GM19324 (cell line): ENCODE results near the gene BMPER.

Experiments used
- ATAC-seq: cut with Tn5 transposase; IDR thresholded peaks from one replicate; pipeline ENCODE4 v1.9.1; 2021; ENCODE audit warnings: mild to moderate bottlenecking, moderate library complexity; ENCODE audit not compliant: unreplicated experiment, low FRiP score

Gene BMPER

DNA sequence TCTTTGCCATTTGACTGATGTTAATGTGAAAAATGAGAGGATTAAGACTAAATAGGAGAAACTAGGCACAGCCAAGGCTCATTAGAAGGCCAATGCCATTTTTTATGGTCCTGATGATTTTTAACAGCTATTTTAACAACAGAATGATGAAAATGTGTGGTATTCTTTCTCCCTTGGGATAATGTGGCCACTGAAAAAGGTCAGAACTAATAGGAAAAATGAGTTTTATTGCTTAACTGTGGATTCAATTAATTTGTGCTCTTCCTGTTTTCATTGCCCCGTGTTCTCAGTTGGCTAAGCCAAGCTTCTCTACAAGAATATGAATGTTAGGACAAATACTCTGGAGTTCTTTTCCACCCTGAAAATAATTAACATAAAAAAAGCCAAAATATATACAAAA lies 56.6 kb downstream of the BMPER start:
- no peak for ATAC-seq

DNA sequence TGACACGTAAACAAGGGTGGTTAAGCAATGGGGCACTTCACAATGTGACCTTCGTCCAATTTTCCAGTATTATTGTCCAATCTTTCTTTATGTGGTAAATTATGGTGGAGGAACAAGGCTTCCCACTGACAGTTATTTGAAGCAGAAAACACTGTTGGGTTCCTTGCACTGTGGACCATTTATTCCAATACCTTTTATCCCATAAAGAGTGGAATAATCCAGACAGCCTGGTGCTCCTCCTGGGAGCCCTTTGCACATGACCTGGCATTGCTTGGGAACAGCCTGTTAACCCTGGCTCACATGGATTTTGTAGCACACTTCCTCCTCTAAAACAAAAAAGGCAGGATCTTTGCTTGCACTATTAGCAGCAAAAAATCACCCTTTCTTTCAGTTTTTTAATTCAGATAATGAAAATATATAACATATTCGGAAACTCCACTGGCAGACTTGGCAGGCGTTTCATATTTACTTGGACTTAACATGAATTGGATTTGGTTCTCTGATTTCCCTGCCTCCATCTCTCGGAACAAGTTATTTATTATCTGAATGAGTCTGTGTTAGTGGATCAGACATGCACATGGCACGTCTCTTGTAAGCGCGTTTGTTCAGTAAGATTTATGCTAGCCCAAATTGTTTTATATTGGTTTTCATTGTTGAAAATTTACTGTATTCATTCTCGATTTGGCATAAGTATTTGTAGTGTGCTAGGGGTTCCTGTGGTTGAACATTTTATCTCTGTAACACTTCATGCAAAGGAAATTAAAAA lies 59.3 kb downstream of the BMPER start:
- no peak for ATAC-seq

DNA sequence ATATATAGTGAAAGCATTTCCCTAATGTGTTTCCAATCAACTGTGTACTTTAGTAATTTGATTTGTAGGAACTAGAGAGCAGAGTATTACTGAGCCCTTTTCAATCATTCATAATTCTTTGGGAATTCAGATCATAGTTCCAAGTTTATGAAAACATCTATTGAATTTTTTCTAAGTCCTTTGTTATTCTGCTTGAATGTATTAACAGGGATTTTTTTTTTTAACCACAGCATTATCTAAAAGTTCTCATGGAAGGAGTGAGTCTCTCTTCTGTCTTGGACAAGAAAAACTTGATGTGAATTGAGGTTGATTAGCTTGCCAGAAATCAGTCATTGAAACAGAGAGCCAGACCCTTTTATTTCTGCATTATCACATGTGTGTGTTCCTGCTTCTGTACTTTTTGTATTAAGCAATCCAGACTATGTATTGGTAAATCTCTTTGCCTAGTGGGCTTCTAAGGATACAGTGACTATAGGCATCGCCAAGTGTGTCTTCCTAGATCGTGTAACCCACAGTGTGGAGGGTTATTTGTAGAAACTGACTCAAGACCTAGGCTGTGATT lies 59.9 kb downstream of the BMPER start:
- ATAC-seq: no peak

DNA sequence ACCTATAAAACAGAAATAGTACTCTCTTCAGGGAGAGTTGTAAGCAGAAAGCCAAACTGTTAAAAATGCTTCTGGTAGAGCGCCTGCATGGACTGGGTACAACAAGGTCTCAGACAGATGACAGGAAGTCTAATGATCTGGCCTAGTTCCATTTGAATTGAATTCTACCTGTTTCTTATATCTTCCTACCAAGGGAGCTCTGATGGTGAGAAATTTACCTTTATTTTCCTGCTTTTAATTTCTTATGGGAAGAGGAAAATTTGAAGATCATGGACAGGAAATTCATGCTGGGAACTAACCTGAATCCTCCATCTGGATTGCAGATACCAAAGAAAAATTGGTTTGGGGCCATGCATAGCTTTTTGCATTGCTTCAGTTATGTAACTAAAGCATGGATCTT lies 63.3 kb downstream of the BMPER start:
- ATAC-seq: no peak

DNA sequence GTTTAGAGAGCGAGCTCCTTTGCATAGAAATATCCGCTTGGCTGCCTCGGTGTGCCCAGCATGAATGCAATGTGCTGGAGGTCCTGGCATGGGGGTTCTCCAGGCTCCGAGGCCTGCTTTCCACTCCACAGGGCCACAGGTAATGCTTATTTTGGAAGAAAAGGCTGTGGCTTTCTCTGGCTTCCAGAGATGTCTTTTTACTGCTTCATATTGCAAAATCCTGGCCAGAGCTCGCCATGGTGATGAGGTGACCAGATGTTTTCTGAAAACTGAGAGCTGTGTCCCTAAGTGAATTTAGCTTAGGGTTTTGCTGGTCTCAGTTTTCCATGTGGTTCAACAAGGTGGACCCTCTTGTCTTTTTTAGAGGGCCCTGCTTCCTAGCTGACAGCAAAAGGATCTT lies 65.2 kb downstream of the BMPER start:
- ATAC-seq: no peak

DNA sequence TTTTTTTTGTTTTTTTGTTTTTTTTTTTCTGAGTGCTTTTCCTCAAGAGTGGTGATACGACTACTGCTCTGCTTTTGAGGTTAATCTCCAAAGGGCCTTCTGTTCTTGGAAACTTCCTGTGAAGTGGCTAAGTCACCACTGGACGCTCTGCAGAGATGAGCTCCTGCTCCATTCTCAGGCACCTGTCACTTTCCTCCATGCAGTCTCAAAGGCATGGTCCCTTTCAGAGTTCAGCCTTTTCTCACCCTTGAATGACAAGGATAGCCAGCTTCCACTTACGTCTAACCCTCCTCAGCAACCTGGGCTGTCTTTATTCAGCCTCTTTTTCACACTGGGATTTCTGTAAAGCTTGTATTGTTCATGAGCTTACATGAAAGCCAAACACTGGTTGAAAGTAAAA lies 65.8 kb downstream of the BMPER start:
- ATAC-seq: no peak

DNA sequence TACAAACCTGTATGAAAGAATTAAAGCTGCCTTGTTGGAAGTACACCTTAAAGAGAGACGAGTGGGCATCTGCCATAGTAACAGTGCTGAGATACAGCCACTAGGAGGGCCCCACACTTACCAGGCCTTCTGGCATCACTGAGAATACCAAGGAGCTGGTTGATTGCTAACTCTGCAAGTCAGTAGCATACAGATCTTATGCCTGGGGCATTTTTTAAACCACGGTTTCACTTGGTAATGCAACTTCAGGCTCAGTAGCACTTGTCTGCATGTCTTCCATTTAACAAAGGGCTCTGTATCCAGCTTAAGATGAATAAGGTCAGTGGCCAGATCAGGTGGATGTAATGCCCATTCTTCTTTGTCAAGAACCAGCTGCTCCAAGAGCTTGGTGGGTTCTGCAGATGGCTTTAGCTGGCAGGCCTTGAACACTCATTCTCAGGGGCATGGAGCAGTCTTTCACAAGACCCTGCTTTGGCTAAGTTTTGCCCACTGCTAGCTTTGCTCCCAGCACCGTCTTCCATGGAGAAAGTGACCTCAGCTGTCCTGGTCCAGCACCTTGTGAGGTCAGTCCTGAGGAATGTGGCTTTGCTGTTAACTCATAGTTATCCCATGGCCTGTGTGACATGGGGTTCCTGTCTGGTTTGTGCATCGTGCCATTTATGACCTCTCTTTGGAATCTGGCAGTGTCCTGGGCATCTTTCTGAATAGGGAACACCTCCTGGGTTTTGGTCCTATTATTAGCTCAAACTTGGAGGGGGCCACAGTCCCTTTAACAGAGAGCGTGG lies 68.1 kb downstream of the BMPER start:
- ATAC-seq: no peak

DNA sequence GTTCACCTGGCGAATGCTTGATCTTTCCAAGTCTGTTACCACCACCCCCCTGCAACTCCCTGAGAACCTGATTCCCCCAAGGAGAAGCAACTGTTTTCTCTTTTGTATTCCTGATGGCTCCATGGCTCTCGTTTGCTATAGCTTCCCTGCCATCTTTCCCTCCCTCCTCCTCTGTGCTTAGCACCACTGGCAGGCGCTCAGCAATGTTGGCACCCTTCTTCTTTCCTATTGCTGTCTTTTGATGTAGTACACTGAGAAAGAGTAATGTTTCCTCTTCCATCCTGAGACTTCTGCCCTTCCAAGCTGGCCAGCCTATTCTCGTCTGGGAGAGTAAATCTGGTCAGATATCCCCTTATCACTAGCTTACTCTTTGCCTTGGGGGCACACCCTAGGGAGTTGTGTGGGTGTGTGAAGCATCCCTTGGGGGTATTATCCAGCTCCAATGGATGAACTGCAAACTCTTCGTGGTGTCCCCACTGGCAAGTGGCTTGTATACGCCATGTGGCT lies 74.0 kb downstream of the BMPER start:
- no peak for ATAC-seq

DNA sequence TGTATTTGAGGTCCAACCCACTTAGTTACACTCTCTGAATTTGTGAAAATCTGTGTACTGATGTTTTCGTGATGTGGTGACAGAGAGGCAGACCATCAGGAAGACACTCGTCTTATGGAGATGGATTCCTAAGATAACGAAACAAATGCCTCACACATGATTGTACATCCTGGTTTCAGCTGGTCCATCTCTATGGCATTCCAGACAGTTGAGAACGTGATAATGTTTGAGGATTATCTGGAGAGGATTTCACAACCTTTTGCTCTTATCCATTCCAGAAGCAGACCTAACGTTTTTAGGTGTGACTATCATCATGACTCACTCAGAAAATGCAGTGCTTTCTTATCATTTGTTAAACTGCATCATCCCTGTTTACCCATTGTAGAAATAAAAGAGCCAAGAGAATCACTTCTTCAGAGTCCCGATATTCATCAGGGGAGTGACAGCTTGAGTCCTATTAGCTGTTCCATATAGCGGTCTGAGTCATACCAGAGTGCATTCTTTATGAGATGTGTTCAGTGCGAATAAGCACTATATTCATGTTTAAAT lies 74.5 kb downstream of the BMPER start:
- ATAC-seq: no peak

DNA sequence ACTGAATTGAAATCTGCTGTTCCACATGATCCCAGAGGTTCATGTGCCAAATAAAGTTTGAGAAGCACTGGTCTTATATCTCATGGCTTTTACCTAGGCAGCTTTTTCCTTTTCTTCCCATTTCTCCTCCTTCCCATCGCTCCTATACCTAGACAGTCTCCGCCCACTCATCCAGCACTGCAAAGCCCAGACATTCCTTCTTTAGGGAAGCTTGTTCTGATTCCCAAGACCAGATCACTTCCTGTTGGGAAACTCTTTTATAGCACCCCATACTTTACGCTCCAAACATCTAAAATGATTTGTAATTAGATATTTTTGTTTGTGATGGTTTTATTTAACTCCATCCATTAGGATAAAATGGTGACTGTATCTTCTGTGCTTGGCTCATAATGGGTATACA lies 75.9 kb downstream of the BMPER start:
- no peak for ATAC-seq

DNA sequence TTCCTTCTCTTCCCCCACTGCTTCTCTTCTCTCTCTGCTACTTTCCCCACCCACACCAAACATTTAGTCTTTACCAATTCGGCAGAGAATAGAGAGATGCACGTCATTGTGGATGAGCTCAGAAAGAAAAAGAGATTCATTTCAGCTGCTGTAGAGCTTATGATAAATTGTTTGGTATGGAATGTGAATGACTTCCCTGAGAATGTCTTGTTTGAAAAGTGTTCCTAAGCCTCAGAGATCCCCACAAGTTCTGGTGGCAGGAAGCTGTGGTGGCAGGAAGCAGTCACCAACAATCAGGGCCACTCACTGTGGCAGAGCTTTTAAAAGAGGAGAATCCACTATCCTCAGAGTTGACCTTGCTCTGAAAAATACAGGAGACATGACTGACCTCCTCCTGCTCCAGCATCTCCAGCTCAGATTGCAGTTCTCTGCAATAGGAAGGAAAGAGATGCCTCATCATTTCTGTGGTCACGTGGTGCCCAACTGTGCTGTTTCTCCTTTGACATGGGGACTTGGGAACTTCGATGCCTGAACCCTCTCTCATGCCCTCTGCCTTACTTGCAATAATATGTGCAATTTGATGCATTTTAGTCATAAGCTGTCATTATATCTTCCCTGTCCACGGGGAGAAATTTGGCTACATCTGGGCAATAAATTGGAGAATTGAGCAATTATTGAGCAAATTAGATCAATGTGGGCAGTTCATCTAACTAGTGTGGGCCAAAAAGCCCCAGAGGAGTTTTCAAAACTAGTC lies 76.5 kb downstream of the BMPER start:
- no peak for ATAC-seq

DNA sequence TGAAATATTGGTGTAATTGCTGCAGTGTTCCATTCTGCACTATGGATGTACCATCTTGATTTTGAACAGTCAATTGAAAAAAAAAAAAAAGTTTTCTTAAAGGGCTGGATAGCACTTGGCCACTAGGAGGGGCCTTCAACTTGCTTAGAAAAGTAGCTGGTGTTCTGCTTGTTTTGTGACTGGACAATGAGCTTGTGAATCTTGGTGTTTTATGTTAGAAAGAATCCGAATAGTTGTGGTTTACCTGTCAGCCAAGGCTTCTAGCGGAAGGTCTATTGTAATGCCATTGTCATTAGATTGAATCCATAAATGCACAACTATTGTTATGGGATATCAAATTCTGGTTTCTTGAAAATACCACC lies 77.1 kb downstream of the BMPER start:
- no peak for ATAC-seq

DNA sequence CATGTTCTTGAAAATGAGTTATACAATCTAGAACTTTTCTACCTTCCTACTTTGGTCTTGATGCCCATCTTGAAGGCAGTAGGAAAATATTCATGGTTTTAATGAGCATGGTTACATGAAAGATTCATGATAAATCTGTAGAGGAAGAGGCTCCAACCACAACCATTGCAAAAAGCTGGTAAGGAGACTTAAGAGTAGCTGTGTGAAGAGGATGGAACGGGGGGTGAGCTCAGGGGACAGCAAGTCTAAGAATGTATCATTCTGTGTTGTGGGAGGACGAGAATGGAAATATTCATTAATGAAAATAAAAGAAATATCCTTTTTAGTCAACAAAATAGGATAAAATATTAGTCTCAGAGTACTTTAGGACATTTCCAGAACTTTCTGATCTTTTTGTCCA lies 81.1 kb downstream of the BMPER start:
- no peak for ATAC-seq

DNA sequence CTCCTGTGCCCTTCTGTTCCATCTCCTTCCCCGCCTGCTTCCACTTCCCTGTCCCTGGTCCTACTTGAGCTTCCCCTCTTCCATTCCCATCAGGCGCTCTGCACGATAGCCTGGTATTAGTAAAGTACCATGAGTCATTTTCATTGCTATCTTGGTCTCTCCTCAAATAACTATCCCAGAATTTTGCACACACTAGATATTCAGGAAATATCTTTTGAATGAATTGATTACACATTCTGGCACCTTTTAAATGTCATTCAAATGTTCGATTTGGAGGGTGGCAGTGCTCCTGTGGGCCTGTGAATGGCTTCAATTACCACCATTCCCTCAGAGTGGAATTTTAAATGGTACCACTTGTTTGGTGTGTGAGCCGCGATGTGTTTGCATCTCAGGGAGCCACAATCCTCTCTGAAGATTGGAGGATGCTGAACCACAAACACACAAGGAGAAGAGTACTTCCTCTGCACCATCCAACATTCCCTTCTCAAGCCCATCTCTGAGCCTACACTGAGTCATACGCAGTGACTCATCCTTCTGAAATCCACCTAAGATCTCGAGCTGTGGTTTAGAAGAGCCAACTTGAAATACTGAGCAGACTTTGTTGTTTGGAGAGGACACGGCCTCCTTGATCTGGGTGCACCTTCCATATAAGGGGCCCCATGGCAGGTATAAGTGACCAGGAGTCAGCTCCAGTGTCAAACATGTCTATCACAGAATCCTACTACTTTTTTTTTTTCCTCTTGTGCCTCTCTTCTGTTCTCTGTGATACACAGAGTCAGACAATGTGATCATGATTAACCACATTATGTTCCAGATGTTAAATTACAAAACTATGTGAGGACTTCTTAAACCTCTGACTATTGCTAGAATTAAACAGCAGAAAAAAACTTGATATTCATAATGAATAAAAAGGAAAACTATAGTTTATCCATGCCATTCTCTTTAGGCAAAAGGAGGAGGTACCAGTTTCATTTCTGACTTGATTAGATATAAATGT lies 81.9 kb downstream of the BMPER start:
- ATAC-seq: no peak

DNA sequence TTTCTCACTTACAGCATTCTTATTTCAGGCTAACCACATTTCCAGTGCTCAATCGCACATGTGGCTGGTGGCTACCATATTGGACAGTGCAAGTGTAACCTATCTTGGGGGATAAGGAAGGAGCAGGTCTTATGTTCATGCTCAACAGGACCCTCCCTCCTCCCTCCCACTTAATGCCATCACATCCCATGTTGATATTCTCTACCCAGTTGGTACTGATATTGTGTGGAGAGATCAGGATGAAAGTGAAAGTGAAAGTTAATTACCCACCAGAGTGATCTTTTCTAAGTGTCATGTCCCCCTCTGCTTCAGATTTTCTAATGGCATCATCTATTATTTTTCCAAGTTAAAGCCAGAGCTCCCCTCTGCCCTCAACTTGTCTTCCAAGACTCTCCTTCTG lies 91.6 kb downstream of the BMPER start:
- ATAC-seq: no peak

DNA sequence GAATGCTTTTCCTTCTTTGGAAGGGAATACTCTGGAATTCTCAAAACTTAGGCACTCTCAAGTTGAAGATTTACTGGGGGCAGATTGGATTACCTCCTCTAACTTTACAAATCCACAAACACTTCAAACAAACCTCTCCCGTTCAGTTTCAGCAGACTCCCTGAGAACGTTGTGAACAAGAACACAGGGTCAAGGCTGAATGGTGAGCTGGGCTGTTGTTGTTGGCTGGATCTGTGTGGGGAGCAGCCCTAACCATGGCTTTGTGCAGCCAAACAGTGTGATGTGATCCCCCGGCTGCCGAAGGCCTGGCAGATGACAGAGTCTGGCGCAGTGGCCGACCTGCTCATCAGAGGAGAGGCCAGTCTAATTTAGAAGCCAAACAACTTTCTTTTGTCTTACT lies 93.1 kb downstream of the BMPER start:
- no peak for ATAC-seq

DNA sequence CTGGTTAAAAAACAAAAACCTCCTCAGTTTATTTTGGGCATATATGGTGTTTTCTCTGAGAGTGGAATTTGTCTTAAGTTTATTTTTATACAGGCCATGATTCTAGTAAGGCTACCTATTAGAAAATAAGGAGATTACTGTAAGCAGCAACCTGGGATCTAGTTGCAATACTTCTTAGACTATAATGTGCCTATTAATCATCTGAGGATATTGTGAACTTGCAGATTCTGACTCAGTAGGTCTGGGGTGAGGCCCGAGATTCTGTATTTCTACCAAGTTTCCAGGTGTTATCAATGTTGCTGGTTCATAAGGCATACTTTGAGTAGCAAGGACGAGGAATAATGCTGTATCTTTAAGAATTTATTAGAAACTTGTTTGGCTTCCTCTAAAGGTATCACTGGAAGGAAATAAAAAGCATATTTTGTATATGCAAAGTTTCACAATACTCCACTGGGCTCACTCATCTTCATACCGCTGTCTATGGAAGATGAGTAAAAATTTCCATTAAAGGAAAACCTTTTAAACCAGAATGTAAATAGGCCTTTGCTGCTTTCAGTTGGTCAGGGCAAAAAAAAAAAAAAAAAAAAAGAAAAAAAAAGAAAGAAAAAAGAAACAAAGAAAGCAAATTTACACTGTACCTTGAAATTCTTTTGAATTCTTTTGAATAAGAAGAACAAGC lies 105.8 kb downstream of the BMPER start:
- no peak for ATAC-seq

DNA sequence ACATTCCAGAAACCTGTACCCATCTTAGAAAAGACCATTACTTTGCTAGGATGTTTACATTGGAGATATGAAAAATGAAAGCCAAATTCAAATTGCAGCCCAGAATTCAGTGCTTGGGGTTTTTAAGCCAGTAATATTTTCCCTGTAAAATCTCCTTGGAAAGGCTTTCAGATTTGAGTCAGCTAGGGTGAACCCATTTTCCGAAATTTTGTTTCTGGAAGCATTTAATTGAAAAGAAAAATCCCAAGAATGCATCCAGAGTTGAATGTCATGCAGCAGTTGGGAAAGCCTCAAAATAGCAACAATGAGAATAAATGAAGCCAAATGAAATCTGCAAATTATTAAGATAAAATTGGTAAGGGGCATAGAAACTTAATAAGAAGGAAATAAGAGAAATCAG lies 106.4 kb downstream of the BMPER start:
- no peak for ATAC-seq

DNA sequence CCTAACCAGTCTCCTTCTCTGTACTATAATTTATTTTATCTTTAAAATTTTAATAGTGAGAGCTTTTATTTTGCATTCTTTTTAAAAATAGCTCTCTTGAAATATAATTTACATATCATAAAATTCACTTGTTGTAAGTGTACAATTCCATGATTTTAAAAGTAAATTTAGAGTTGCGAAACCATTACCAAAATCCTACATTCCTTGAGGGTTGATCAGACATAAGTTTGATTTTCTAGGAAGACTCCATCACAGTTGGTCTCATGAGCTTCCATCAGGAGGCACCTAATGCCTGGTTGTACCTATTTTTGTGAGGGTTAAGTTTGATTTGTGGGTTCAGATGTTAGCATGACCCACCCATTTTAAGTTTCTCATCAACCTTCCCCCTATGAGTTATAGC lies 108.1 kb downstream of the BMPER start:
- ATAC-seq: no peak
